HG02588 (cell line): Measurements from ENCODE around the gene MXD4.
"Not testable (repeated sequence)": the region's sequence is repeated elsewhere in the genome, so short reads cannot be mapped to it uniquely, and the experiment has no call there.

ENCODE experiments used
- ATAC-seq: cut with Tn5 transposase; IDR thresholded peaks from one replicate; pipeline ENCODE4 v1.9.1; 2021; ENCODE audit warnings: mild to moderate bottlenecking, moderate library complexity; ENCODE audit not compliant: unreplicated experiment

MXD4 gene

GRCh38 chr4:2226261-2226660 is 35.6 kb downstream of the MXD4 start:
- ATAC-seq: no peak

DNA sequence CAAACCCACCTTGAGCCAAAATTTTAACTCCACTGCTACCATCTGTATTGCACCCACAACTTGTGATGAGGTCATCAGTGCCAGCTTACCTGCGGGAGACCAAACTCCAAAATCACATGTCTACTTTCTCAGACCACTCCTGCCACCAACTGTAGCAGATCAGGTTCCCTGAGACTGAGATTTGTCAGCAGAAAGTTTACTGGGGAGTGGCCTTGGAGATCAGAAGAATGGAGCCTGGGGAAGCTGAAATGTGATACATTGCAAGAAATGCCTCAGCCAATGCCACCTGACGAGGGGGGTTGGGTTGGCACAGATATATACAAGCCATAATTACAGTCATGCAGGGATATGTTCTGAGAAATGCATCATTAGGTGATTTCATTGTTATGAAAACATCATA is 39.1 kb downstream of the MXD4 start:
- no peak for ATAC-seq

GRCh38 chr4:2221378-2221777 is 40.5 kb downstream of the MXD4 start:
- not testable (repeated sequence) for ATAC-seq

- ATAC-seq: no peak
These were observed 41.8 kb downstream of the MXD4 start for GRCh38 chr4:2220016-2220630.

- no peak for ATAC-seq
These were observed 42.6 kb downstream of the MXD4 start for GRCh38 chr4:2219233-2219760.

GRCh38 chr4:2218436-2218835 is 43.5 kb downstream of the MXD4 start:
- no peak for ATAC-seq

GRCh38 chr4:2217726-2218125 is 44.2 kb downstream of the MXD4 start:
- no peak for ATAC-seq

- ATAC-seq: no peak
These were observed 49.1 kb downstream of the MXD4 start for GRCh38 chr4:2212831-2213230.

GRCh38 chr4:2202789-2203188 is 59.1 kb downstream of the MXD4 start:
- not testable (repeated sequence) for ATAC-seq
